GM21526 (cell line): Measurements from ENCODE around the gene STAT4.

Source experiments
- ATAC-seq: cut with Tn5 transposase; IDR thresholded peaks from one replicate; pipeline ENCODE4 v1.9.1; 2021; ENCODE audit warnings: moderate library complexity; ENCODE audit not compliant: unreplicated experiment, low FRiP score

The STAT4 gene

DNA sequence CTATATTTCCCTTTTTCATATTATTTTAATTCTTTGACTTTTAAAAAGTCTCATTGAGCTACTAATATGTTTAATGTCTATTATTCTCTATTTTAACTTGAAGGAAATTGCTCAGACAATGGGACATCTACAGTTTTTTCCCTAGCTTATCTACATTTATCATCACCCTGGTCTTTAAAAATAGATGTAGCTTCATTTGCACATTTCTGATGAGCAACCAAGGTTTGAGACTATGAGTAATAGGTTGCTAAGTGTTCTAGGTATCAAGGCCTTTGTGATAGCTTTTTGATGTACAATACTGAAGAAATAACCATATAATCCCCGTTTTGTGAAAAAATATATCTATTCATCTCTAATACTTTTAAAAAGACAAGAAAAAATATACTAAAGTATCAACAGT is 47.0 kb downstream of the STAT4 start:
- ATAC-seq, result no peak

GRCh38 chr2:191100216-191100615 is 50.6 kb downstream of the STAT4 start:
- ATAC-seq, result no peak

DNA sequence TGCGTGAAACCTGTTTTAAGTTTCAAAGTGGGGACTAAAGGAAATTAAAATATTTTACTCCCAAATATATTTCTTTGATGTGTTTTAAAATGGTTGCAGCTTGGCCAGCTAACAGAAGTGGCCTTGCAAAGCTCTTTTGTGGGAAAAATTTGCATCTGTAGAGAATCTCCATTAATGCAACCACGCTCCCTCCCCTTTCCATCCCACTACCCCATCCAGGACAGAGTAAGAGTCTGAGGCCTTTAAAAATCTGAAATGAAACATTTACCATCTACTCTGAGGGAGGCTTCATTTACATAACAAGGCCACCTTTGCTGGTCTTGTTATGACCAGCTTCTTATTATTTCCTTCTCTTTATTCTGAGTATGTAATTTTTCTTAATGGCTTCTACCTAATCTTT is 63.5 kb downstream of the STAT4 start:
- no peak for ATAC-seq

- no peak for ATAC-seq
Measured at GRCh38 chr2:191086706-191087105, 64.1 kb downstream of the STAT4 start.

DNA sequence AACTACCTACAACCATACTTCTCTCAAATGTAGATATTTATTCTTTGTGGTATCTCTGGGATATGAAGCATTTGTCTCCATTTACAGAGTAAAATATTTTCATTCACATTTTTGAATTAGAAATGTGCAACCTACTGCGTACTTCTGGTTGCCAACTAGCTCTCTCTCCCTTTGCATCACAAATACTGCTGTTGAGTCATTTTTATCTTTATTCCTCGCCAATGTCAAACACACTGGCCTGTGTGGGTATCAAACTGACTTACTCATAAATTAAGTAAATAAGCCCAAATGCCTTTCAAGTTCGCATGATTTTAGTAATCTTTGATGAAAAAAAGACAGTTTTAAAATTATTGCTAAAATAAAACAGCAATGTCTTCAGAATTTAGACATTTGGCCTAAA is 67.3 kb downstream of the STAT4 start:
- ATAC-seq, result no peak

GRCh38 chr2:191082321-191082720 is 68.5 kb downstream of the STAT4 start:
- no peak for ATAC-seq

DNA sequence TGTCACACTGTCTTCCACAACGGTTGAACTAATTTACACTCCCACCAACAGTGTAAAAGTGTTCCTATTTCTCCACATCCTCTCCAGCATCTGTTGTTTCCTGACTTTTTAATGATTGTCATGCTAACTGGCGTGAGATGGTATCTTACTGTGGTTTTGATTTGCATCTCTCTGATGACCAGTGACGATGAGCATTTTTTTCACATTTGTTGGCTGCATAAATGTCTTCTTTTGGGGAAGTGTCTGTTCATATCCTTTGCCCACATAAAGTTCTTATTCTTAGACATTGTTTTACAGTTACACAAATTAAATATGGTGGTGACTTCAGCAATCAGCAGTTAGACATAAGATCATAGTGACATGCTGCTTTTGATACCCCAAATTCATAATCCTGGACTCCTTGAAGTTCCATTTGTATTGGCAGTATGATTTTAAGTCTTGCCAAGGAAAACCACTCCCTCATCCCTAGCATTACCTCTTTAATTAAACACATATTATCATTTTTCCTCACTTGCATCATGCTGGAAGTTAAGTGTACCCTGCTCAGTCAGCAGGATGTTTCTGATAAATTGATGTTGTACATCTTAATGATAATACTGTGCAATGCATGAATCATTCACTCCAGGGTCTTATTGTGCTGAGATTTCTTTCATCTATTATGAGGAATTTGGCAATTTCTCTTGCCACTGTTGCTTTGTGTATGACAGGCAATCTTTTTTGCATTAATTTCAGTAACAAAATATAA is 69.2 kb downstream of the STAT4 start:
- no peak for ATAC-seq

DNA sequence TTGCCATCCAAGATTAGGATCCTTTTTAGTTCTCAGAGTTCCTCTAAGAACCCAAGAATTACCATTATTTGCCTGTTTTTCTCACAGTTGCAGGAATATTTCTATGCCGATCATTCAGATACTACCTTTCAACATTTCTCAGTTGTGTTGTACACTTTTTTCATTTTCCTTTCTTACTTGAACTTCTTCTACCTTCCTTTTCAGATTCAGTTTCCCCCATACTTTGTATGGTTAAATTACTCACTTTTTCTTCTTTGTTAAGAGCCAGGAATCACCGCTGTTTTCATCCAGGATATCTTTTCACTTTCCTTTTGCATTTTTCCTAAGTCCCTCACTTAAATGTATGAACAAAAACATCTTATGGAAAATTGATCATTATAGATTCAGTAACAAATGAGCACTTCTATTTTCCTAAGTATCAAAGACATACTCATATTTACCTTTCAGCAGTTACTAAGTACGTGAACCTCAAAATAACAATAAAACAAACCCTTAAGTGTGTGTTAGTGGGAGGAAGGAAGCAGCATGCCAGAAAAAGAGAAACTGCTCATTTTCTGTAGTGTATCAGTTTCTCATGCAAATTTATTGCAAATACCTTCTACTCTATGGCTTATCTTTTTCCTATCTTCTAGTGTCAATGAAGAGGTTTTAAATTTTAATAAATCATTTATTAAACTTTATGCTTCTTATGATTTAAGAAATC is 72.5 kb downstream of the STAT4 start:
- ATAC-seq, result no peak

DNA sequence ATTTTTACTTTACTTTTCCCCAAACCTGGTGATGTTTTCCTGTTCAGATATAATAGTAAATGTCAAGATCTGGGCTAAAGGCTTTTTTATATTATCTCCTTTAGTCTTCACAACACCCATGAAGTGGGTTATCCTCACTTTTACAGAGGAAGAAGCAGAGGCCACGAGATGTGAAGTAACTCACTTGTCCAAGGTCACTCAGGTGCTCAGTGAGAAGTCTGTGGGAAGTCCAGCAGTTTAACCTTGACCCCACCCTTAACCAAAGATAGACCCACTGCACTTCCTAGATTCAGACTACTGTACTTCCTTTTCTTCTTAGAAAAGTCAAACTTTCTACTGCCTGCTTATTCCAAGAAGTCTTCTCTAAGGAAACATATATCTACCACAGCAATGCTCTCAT is 80.5 kb downstream of the STAT4 start:
- no peak for ATAC-seq

DNA sequence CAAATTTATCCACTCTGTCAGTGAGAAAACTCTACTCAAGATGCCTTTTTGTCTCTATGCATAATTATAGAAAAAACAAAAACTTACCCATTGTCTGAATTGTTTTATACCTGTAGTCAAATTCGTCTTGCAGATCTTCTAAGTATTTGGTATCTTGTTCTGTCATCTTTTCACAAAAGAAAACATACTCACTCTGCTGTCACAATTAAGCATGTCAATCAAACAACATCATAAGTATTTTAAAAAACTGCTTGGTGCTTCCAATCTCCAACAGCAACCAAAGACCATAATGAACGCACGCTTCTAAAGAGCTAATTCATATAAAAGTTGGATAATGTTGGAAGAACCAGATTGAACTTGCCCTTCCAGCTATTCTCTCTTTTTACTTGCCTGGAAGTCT is 81.2 kb downstream of the STAT4 start:
- ATAC-seq, result no peak

GRCh38 chr2:191066919-191067233 is 83.9 kb downstream of the STAT4 start:
- no peak for ATAC-seq

- no peak for ATAC-seq
Measured at GRCh38 chr2:191066197-191066918, 84.4 kb downstream of the STAT4 start.

- ATAC-seq, result no peak
Measured at GRCh38 chr2:191065785-191066184, 85.0 kb downstream of the STAT4 start.

- no peak for ATAC-seq
Measured at GRCh38 chr2:191064590-191064989, 86.2 kb downstream of the STAT4 start.

- ATAC-seq, result no peak
Measured at GRCh38 chr2:191063584-191063983, 87.2 kb downstream of the STAT4 start.

GRCh38 chr2:191061381-191061980 is 89.3 kb downstream of the STAT4 start:
- no peak for ATAC-seq

DNA sequence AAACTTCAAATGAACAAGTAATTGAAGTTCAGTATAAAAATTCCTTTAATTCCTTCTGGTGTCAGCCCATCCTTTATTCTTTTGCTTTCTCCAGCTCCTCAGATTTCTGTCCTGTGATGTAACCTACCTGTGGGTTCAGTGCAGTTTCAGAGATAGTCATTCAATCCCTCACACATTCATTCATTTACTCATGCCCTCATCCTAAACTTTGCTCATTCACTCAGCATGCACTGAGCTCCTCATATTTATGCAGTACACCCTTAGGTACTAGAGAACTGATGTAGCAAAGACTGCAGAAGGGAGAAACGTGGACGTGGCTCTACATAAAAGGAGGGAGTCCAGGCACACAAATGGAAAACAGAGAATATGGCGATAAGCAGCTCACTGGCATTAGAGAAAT is 91.5 kb downstream of the STAT4 start:
- ATAC-seq, result no peak

DNA sequence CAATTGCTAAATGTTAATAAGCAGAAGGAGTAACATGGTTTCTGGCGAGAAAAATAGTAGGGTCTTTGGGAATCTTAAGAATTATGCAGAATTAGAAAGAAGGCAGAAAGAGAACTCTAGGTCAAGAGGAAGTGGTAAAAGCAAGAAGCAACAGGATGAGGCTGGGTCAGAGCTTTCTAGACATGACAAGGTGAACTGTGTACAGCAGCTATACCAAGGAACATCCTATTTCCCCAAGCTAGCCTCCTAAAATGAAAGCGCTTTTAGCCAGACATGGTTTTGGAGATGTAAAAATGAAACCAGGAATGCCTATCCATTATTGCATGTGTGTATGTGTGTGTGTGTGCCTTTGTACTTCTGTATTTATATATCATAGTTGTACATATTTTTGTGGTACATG is 94.6 kb downstream of the STAT4 start:
- ATAC-seq, result no peak

- ATAC-seq, result no peak
Measured at GRCh38 chr2:191053256-191053655, 97.5 kb downstream of the STAT4 start.

- ATAC-seq, result no peak
Measured at GRCh38 chr2:191051825-191052778, 98.7 kb downstream of the STAT4 start.
